Suprapubic skin (tissue), 4 donors: Measurements from ENCODE around the gene NMNAT2. TPM values are rescaled to one million over a fixed set of nuclear protein-coding genes. Genes with fewer than 3 reads are reported as not detected.

Experiments
- DNase-seq, 2 donors: peaks; one replicate each; pipeline ENCODE4 v3.0.0-alpha.2; 2019; ENCODE audit warnings: low spot score in 2 of 2
- H3K27ac ChIP-seq: fragments of 200-600 bp; sonication (generic); one replicate; pipeline ENCODE4 v1.5.1; 2019
- H3K27me3 ChIP-seq: fragments of 200-600 bp; sonication (generic); one replicate; pipeline ENCODE4 v1.5.1; 2019
- H3K36me3 ChIP-seq: fragments of 200-600 bp; sonication (generic); one replicate; pipeline ENCODE4 v1.5.1; 2019
- H3K4me1 ChIP-seq: fragments of 200-600 bp; sonication (generic); one replicate; pipeline ENCODE4 v1.5.1; 2019
- H3K4me3 ChIP-seq: fragments of 200-600 bp; sonication (generic); one replicate; pipeline ENCODE4 v1.5.1; 2019; ENCODE audit warnings: mild to moderate bottlenecking
- H3K9me3 ChIP-seq: fragments of 200-600 bp; sonication (generic); one replicate; pipeline ENCODE4 v1.5.1; 2019
- EP300 ChIP-seq: sonication (generic); formaldehyde crosslinking; IDR thresholded peaks from one replicate; pipeline ENCODE4 v1.6.1; 2017; ENCODE audit warnings: antibody characterized with exemption
- POLR2A ChIP-seq, 2 donors: fragments of 450-650 bp; IDR thresholded peaks; one replicate each; pipeline ENCODE4 v1.6.1; 2017; ENCODE audit warnings: antibody characterized with exemption in 2 of 2, mild to moderate bottlenecking in 2 of 2, moderate library complexity in 2 of 2
- POLR2AphosphoS5 ChIP-seq, 3 donors: sonication (generic); formaldehyde crosslinking; IDR thresholded peaks; one replicate each; pipeline ENCODE4 v1.6.1; 2017; ENCODE audit warnings: antibody characterized with exemption in 3 of 3
- WGBS: methylation state at CpG from one replicate; pipeline ENCODE4 v1.1.5; 2018; 5-methylcytosine and 5-hydroxymethylcytosine counted together
- total RNA-seq, 4 donors: library from RNA; depleted of rRNA; stranded (reverse); fragments of >200 nt; gene quantifications; one replicate each; pipeline ENCODE4 v1.1.0, GENCODE V29; 2016
- TF ChIP-seq, protein P1 (sequence below), 2 donors: fragments of 200-600 bp in 1 of 2; fragments of 450-650 bp in 1 of 2; sonication (generic) in 1 of 2; IDR thresholded peaks; one replicate each; pipeline ENCODE4 v1.5.1; 2016 to 2019; ENCODE audit warnings: antibody characterized with exemption in 2 of 2, mild to moderate bottlenecking in 1 of 2, moderate library complexity in 1 of 2

Gene NMNAT2
- total RNA-seq, 4 donors from 2014 or later, result 0.48 to 0.81 (median 0.68) TPM

DNA sequence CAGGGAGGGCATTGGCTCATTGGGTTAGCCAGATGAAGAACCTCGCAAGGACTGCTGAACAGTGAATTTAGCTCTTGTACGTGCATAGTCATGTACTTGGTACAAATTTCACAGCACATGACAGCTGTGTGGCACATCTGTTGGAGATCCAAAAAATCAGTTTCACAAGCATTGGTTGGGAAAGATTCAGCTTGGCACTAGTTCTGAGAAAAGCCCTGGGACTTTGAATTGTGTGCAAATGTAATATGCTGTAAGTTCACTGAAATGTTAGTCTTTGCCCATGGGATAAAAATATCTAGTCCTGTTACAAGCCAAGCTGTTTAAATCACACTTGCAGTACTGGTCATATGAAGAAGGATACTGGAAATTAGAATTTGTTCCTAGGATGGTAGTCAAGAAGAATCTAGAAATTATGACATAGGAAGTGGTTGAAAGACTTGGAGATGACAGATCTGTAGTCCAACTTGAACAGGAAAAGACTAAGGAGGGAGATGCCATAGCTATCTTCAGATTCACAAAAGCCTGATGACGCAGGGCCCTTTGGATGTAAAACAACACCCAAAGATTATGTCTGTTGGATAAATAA is 212.9 kb downstream of the NMNAT2 start:
- H3K27ac ChIP-seq, result peak overlapping the region; percentile 63
- WGBS, result 49% methylated on average over 3 of the region's 3 CpGs

GRCh38 chr1:183203094-183203493 is 215.1 kb downstream of the NMNAT2 start:
- TF ChIP-seq POLR2AphosphoS5 (IDR thresholded peaks at IDR 0.05) (no peak), EP300 (no peak), POLR2A (IDR thresholded peaks at IDR 0.05) (no peak)
- TF ChIP-seq, protein P1, sequence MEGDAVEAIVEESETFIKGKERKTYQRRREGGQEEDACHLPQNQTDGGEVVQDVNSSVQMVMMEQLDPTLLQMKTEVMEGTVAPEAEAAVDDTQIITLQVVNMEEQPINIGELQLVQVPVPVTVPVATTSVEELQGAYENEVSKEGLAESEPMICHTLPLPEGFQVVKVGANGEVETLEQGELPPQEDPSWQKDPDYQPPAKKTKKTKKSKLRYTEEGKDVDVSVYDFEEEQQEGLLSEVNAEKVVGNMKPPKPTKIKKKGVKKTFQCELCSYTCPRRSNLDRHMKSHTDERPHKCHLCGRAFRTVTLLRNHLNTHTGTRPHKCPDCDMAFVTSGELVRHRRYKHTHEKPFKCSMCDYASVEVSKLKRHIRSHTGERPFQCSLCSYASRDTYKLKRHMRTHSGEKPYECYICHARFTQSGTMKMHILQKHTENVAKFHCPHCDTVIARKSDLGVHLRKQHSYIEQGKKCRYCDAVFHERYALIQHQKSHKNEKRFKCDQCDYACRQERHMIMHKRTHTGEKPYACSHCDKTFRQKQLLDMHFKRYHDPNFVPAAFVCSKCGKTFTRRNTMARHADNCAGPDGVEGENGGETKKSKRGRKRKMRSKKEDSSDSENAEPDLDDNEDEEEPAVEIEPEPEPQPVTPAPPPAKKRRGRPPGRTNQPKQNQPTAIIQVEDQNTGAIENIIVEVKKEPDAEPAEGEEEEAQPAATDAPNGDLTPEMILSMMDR (IDR thresholded peaks at IDR 0.05), result no peak
- no peak for DNase-seq
- Histone ChIP-seq H3K9me3 (no peaks in the 10 kb centered on the region), H3K27me3 (no peaks in the 10 kb centered on the region), H3K36me3 (no peaks in the 10 kb centered on the region), H3K27ac (no peak overlapping the region), H3K4me3 (no peak overlapping the region), H3K4me1 (peaks cover 10% of the 10 kb centered on the region)
- 84% methylated on average over 3 of the region's 3 CpGs for WGBS

More for the DNA sequence above, 212.9 kb downstream of the NMNAT2 start:
- Histone ChIP-seq H3K4me1 (peaks cover 13% of the 10 kb centered on the region), H3K4me3 (no peak overlapping the region), H3K36me3 (no peaks in the 10 kb centered on the region), H3K9me3 (no peaks in the 10 kb centered on the region), H3K27me3 (no peaks in the 10 kb centered on the region)
- peak; percentile 60 to 98 (median 93) for TF ChIP-seq POLR2AphosphoS5 (IDR thresholded peaks at IDR 0.05)
- TF ChIP-seq, protein P1 (IDR thresholded peaks at IDR 0.05), result no peak
- TF ChIP-seq POLR2A (IDR thresholded peaks at IDR 0.05), result no peak
- TF ChIP-seq EP300, result no peak
- no peak for DNase-seq

GRCh38 chr1:183200451-183200850 is 217.7 kb downstream of the NMNAT2 start:
- peak overlapping the region; percentile 20 for H3K27ac ChIP-seq
- no peaks in the 10 kb centered on the region for H3K27me3 ChIP-seq
- peaks cover 9% of the 10 kb centered on the region for H3K4me1 ChIP-seq
- no peak overlapping the region for H3K4me3 ChIP-seq
- 74% methylated on average over 9 of the region's 9 CpGs for WGBS
- TF ChIP-seq, protein P1 (IDR thresholded peaks at IDR 0.05), result no peak
- TF ChIP-seq POLR2AphosphoS5 (IDR thresholded peaks at IDR 0.05) (no peak), POLR2A (IDR thresholded peaks at IDR 0.05) (no peak), EP300 (no peak)
- H3K9me3 ChIP-seq, result no peaks in the 10 kb centered on the region
- no peaks in the 10 kb centered on the region for H3K36me3 ChIP-seq
- DNase-seq, result no peak

GRCh38 chr1:183199304-183199703 is 218.9 kb downstream of the NMNAT2 start:
- peak overlapping the region; percentile 70 for H3K27ac ChIP-seq
- TF ChIP-seq EP300 (no peak), POLR2A (IDR thresholded peaks at IDR 0.05) (no peak), POLR2AphosphoS5 (IDR thresholded peaks at IDR 0.05) (no peak)
- TF ChIP-seq, protein P1 (IDR thresholded peaks at IDR 0.05), result no peak
- WGBS, result 88% methylated on average over 3 of the region's 3 CpGs

GRCh38 chr1:183198463-183198862 is 219.7 kb downstream of the NMNAT2 start:
- DNase-seq, result no peak
- Histone ChIP-seq H3K27ac (peak overlapping the region; percentile 70), H3K4me3 (no peak overlapping the region), H3K9me3 (no peaks in the 10 kb centered on the region), H3K27me3 (no peaks in the 10 kb centered on the region), H3K4me1 (peaks cover 10% of the 10 kb centered on the region), H3K36me3 (no peaks in the 10 kb centered on the region)
- WGBS, result 65% methylated on average over 9 of the region's 9 CpGs
- TF ChIP-seq, protein P1 (IDR thresholded peaks at IDR 0.05), result no peak
- no peak for TF ChIP-seq POLR2AphosphoS5 (IDR thresholded peaks at IDR 0.05)
- TF ChIP-seq EP300, result peak; percentile 88

More at GRCh38 chr1:183199304-183199703, 218.9 kb downstream of the NMNAT2 start:
- Histone ChIP-seq H3K9me3 (no peaks in the 10 kb centered on the region), H3K27me3 (no peaks in the 10 kb centered on the region), H3K36me3 (no peaks in the 10 kb centered on the region), H3K4me1 (peaks cover 10% of the 10 kb centered on the region), H3K4me3 (no peak overlapping the region)
- no peak for DNase-seq

Other genes with a start within 250 kb of the NMNAT2 start
- 10 to 100 TPM; 24.2 to 46.5 (median 35.5) TPM for gene LAMC2, start 232.1 kb downstream of the NMNAT2 start, total RNA-seq
- 10 to 100 TPM; 34.4 to 65.3 (median 41.8) TPM for gene SMG7, start 54.1 kb upstream of the NMNAT2 start, total RNA-seq
- gene NCF2, start 172.1 kb upstream of the NMNAT2 start, total RNA-seq, result 10 to 100 TPM; 16.9 to 48.3 (median 33.9) TPM
- 10 to 100 TPM; 45.1 to 66.9 (median 52.5) TPM for gene ARPC5, start 217.4 kb upstream of the NMNAT2 start, total RNA-seq
- not detected for gene APOBEC4, start 234.9 kb upstream of the NMNAT2 start, total RNA-seq